HCT116 (cell line): Measurements from ENCODE around the gene AKAP12. TPM values are rescaled to one million over a fixed set of nuclear protein-coding genes. Genes with fewer than 3 reads are reported as not detected.

Experiments
- ATAC-seq: fragments of 200-7000 bp; cut with Tn5 transposase; 2 replicates; pipeline ENCODE4 v1.9.1; 2020; ENCODE audit warnings: mild to moderate bottlenecking, moderate library complexity
- BruUV-seq: library from RNA; stranded (reverse); fragments of 400-500 nt; replicated peaks from 2 replicates; lab custom pipeline; 2021; lab: Mats Ljungman, UMichigan
- CTCF ChIA-PET: fragments of 300-600 bp; sonication (Branson Sonifier 250); formaldehyde crosslinking; loops from one replicate; lab custom pipeline; 2021; ENCODE audit warnings: antibody characterized with exemption; lab: Charles Lee
- POLR2A ChIA-PET: fragments of 300-600, 350-600 bp; sonication (Branson Sonifier 250); formaldehyde crosslinking; loops from one replicate; lab custom pipeline; 2021; ENCODE audit warnings: antibody characterized with exemption; lab: Charles Lee
- RAD21 ChIA-PET, 2 experiments: fragments of 300-600 bp; sonication (Branson Sonifier 250); formaldehyde crosslinking; loops; one replicate each; lab custom pipeline; 2023; ENCODE audit warnings: low total read pairs in 2 of 2; ENCODE audit not compliant: uncharacterized antibody in 2 of 2, unreplicated experiment in 2 of 2, low non-redundant PET in 1 of 2; lab: Charles Lee
- DNase-seq: peaks from one replicate; pipeline ENCODE4 v3.0.0-alpha.2; 2010; ENCODE audit warnings: low read depth, low spot score
- H2AFZ ChIP-seq: fragments of 200-600 bp; shearing (Covaris generic), sonication (generic); 2 replicates; pipeline ENCODE4 v1.6.1; 2017; ENCODE audit warnings: low read depth, mixed run types, mixed read lengths, antibody characterized with exemption, low read length; ENCODE audit not compliant: poor library complexity, severe bottlenecking
- H3K27ac ChIP-seq: 2 replicates; pipeline ENCODE4 v1.5.1; 2012; ENCODE audit warnings: low read depth, low read length
- H3K27me3 ChIP-seq: fragments of 200-600 bp; sonication (generic); 2 replicates; pipeline ENCODE4 v1.6.1; 2016; ENCODE audit warnings: mixed run types, low read length, mixed read lengths; ENCODE audit not compliant: insufficient read depth
- H3K36me3 ChIP-seq, 2 experiments: fragments of 200-500 bp in 1 of 2; fragments of 200-600 bp in 1 of 2; sonication (Bioruptor generic) in 1 of 2; sonication (generic) in 1 of 2; 2 replicates each; pipeline versions ENCODE4 v1.5.1 to v1.6.1; 2014 to 2016; ENCODE audit warnings: low read length in 2 of 2, inconsistent platforms in 1 of 2, mixed read lengths in 1 of 2, mixed run types in 1 of 2; ENCODE audit not compliant: insufficient read depth in 2 of 2, control insufficient read depth in 1 of 2
- H3K4me1 ChIP-seq, 2 experiments: fragments of 200-600 bp in 1 of 2; sonication (generic) in 1 of 2; 2 replicates each; pipeline versions ENCODE4 v1.5.1 to v1.6.1; 2012 to 2017; ENCODE audit warnings: low read length in 2 of 2, inconsistent platforms in 1 of 2, mild to moderate bottlenecking in 1 of 2, mixed read lengths in 1 of 2, mixed run types in 1 of 2, moderate library complexity in 1 of 2; ENCODE audit not compliant: insufficient read depth in 2 of 2, control insufficient read depth in 1 of 2
- H3K4me2 ChIP-seq: fragments of 200-600 bp; sonication (generic); 2 replicates; pipeline ENCODE4 v1.6.1; 2017; ENCODE audit warnings: mixed run types, low read length, mixed read lengths
- H3K4me3 ChIP-seq, 2 experiments: fragments of 200-600 bp in 1 of 2; sonication (generic) in 1 of 2; replicated peaks in 1 of 2; 2 replicates each; pipeline ENCODE4 v1.5.1; 2011 to 2016; ENCODE audit warnings: low read length in 2 of 2, control low read depth in 1 of 2, low read depth in 1 of 2, mild to moderate bottlenecking in 1 of 2, mixed read lengths in 1 of 2, mixed run types in 1 of 2
- H3K79me2 ChIP-seq: fragments of 200-600 bp; sonication (generic); 2 replicates; pipeline ENCODE4 v1.6.1; 2017; ENCODE audit warnings: mild to moderate bottlenecking, mixed run types, low read length, moderate library complexity, mixed read lengths; ENCODE audit not compliant: insufficient read depth
- H3K9ac ChIP-seq: fragments of 200-600 bp; sonication (generic); 2 replicates; pipeline ENCODE4 v1.6.1; 2016; ENCODE audit warnings: low read length, mixed read lengths
- H3K9me2 ChIP-seq: fragments of 200-600 bp; sonication (generic), shearing (Covaris generic); 2 replicates; pipeline ENCODE4 v1.6.1; 2017; ENCODE audit warnings: mixed run types, mild to moderate bottlenecking, moderate library complexity; ENCODE audit not compliant: insufficient read depth
- H3K9me3 ChIP-seq, 2 experiments: fragments of 200-500 bp in 1 of 2; fragments of 200-600 bp in 1 of 2; sonication (Bioruptor generic) in 1 of 2; sonication (generic) in 1 of 2; 2 replicates each; pipeline ENCODE4 v1.6.1; 2014 to 2017; ENCODE audit warnings: low read length in 2 of 2, mixed read lengths in 2 of 2, inconsistent platforms in 1 of 2, low read depth in 1 of 2, mild to moderate bottlenecking in 1 of 2, mixed run types in 1 of 2, moderate library complexity in 1 of 2; ENCODE audit not compliant: control insufficient read depth in 1 of 2, insufficient read depth in 1 of 2
- H4K20me1 ChIP-seq: fragments of 200-600 bp; sonication (generic), shearing (Covaris generic); 2 replicates; pipeline ENCODE4 v1.6.1; 2017; ENCODE audit warnings: mixed run types, mild to moderate bottlenecking, moderate library complexity; ENCODE audit not compliant: insufficient read depth
- ATF3 ChIP-seq: IDR thresholded peaks from 2 replicates; pipeline ENCODE4 v1.6.1; 2012
- CBX3 ChIP-seq: IDR thresholded peaks from 2 replicates; pipeline ENCODE4 v1.6.1; 2012; ENCODE audit warnings: low read depth
- CEBPB ChIP-seq: IDR thresholded peaks from 2 replicates; pipeline ENCODE4 v1.6.1; 2012; ENCODE audit warnings: low read depth
- CTCF ChIP-seq, 3 experiments: fragments of 200-600 bp in 1 of 3; sonication (generic) in 1 of 3; IDR thresholded peaks in 2 of 3; conservative IDR thresholded peaks in 1 of 3; 2 replicates each; pipeline ENCODE4 v1.5.1; 2012 to 2017; ENCODE audit warnings: low read depth in 2 of 3, low read length in 2 of 3, antibody characterized with exemption in 1 of 3, borderline replicate concordance in 1 of 3, control low read depth in 1 of 3, mild to moderate bottlenecking in 1 of 3, mixed read lengths in 1 of 3, mixed run types in 1 of 3, moderate library complexity in 1 of 3; ENCODE audit not compliant: insufficient read depth in 1 of 3
- EGR1 ChIP-seq: IDR thresholded peaks from 2 replicates; pipeline ENCODE4 v1.6.1; 2012; ENCODE audit warnings: low read depth
- ELF1 ChIP-seq: IDR thresholded peaks from 2 replicates; pipeline ENCODE4 v1.6.1; 2012; ENCODE audit warnings: low read depth, borderline replicate concordance
- EZH2 ChIP-seq: fragments of 200-600 bp; sonication (generic); IDR thresholded peaks from 2 replicates; pipeline ENCODE4 v1.6.1; 2017; ENCODE audit warnings: antibody characterized with exemption, mixed run types
- FOSL1 ChIP-seq: IDR thresholded peaks from 2 replicates; pipeline ENCODE4 v1.6.1; 2012; ENCODE audit warnings: low read depth
- JUND ChIP-seq: IDR thresholded peaks from 2 replicates; pipeline ENCODE4 v1.6.1; 2012
- MAX ChIP-seq: IDR thresholded peaks from 2 replicates; pipeline ENCODE4 v1.6.1; 2012
- POLR2A ChIP-seq: IDR thresholded peaks from 2 replicates; pipeline ENCODE4 v1.7.0; 2011; ENCODE audit warnings: borderline replicate concordance; ENCODE audit not compliant: insufficient read depth, insufficient read length; ENCODE audit errors: extremely low read depth
- RAD21 ChIP-seq: IDR thresholded peaks from 2 replicates; pipeline ENCODE4 v1.6.1; 2012; ENCODE audit warnings: low read depth, mild to moderate bottlenecking
- REST ChIP-seq: IDR thresholded peaks from 2 replicates; pipeline ENCODE4 v1.6.1; 2012; ENCODE audit warnings: low read depth
- SIN3A ChIP-seq: IDR thresholded peaks from 2 replicates; pipeline ENCODE4 v1.6.1; 2012; ENCODE audit warnings: low read depth
- SRF ChIP-seq: IDR thresholded peaks from 2 replicates; pipeline ENCODE4 v1.6.1; 2012; ENCODE audit warnings: low read depth
- TCF7L2 ChIP-seq: IDR thresholded peaks from 2 replicates; pipeline ENCODE4 v1.7.0; 2011; ENCODE audit warnings: borderline replicate concordance, inconsistent platforms; ENCODE audit not compliant: insufficient read depth, insufficient read length; ENCODE audit errors: extremely low read depth
- YY1 ChIP-seq: IDR thresholded peaks from 2 replicates; pipeline ENCODE4 v1.6.1; 2011; ENCODE audit warnings: low read length, low read depth, moderate library complexity, mild to moderate bottlenecking; ENCODE audit not compliant: insufficient replicate concordance; ENCODE audit errors: extremely low read depth
- ZBTB33 ChIP-seq: IDR thresholded peaks from 2 replicates; pipeline ENCODE4 v1.6.1; 2011; ENCODE audit warnings: mild to moderate bottlenecking, low read length, moderate library complexity; ENCODE audit not compliant: insufficient replicate concordance; ENCODE audit errors: extremely low read depth
- ZFX ChIP-seq: fragments of 450-650 bp; IDR thresholded peaks from 2 replicates; pipeline ENCODE4 v1.6.1; 2017
- intact Hi-C: fragments of 100-400 bp; cut with micrococcal nuclease; formaldehyde crosslinking; loops from 2 replicates; pipeline ENCODE4 v1.10.0; 2022
- total RNA-seq: library from RNA; stranded (reverse); gene quantifications from one replicate; pipeline ENCODE4 v1.2.1, GENCODE V29; 2021; ENCODE audit not compliant: unreplicated experiment

Gene AKAP12
- total RNA-seq, 1 experiment from 2014 or later: 1,220 TPM

- no peak for ATAC-seq
Observed at GRCh38 chr6:151317103-151317994, 77.6 kb downstream of the AKAP12 start.

More at GRCh38 chr6:151317103-151317994, 77.6 kb downstream of the AKAP12 start:
- peaks cover 3 to 54% of the 10 kb centered on the region in 2 experiments for H3K4me1 ChIP-seq
- H3K4me3 ChIP-seq: no peak overlapping the region
- no peaks in the 10 kb centered on the region for H3K9me3 ChIP-seq
- H3K27me3 ChIP-seq: no peaks in the 10 kb centered on the region
- no peak overlapping the region for H3K4me2 ChIP-seq
- BruUV-seq: no TSS peak
- H2AFZ ChIP-seq: no peak overlapping the region
- ChIA-PET CTCF (interaction anchor here (1.1 kb wide), 1 partner anchor 17 kb away, joined by 3 read pairs; no protein-coding TSS in a partner anchor), RAD21 (interaction anchor here in 1 of 2 experiments (0.6 to 1.0 kb wide), 2 partner anchors 8 to 302 kb away, joined by 3 to 4 read pairs; no protein-coding TSS in a partner anchor), POLR2A (interaction anchor here (0.7 kb wide), 1 partner anchor 8 kb away, joined by 6 read pairs; no protein-coding TSS in a partner anchor)
- H3K36me3 ChIP-seq: peaks cover 0 to 18% of the 10 kb centered on the region in 2 experiments; a peak in 1 of 4 replicates
- H3K9me2 ChIP-seq: no peaks in the 10 kb centered on the region
- intact Hi-C loops: no loop called here
- H3K79me2 ChIP-seq: peaks cover 98% of the 10 kb centered on the region
- H3K27ac ChIP-seq: no peak overlapping the region
- TF ChIP-seq JUND: no peak
- no peak for TF ChIP-seq SIN3A
- no peak for TF ChIP-seq POLR2A
- TF ChIP-seq ZFX: no peak
- no peak for TF ChIP-seq CTCF (IDR thresholded peaks at IDR 0.05 in 2 of 3, conservative IDR thresholded peaks at IDR 0.05 in 1 of 3; ENCODE audit: borderline replicate concordance in 1 of 3, insufficient read depth in 1 of 3, low read depth in 2 of 3, low read length in 2 of 3)
- no peak for TF ChIP-seq CEBPB
- no peak for TF ChIP-seq EZH2
- no peak for TF ChIP-seq YY1
- no peak for TF ChIP-seq ELF1
- no peak for TF ChIP-seq EGR1
- no peak for TF ChIP-seq SRF
- TF ChIP-seq ATF3: no peak
- TF ChIP-seq CBX3: no peak
- no peak for TF ChIP-seq ZBTB33
- no peak for TF ChIP-seq RAD21
- no peak for TF ChIP-seq REST
- no peak for TF ChIP-seq FOSL1
- TF ChIP-seq TCF7L2: no peak
- TF ChIP-seq MAX: no peak
- H4K20me1 ChIP-seq: no peaks in the 10 kb centered on the region
- DNase-seq: no peak
- H3K9ac ChIP-seq: no peak overlapping the region
